Adrenal gland (tissue), 5 donors: ENCODE results near the gene TBC1D30.

Source experiments
- POLR2A ChIP-seq, 2 donors: fragments of 450-650 bp; IDR thresholded peaks; one replicate each; pipeline ENCODE4 v1.6.1; 2017; ENCODE audit warnings: antibody characterized with exemption in 2 of 2, mild to moderate bottlenecking in 2 of 2, moderate library complexity in 1 of 2
- TF ChIP-seq, protein P1 (sequence below), 6 experiments: fragments of 450-650 bp in 4 of 6; fragments of 200-600 bp in 2 of 6; sonication (generic) in 1 of 6; IDR thresholded peaks; 1 replicate in 5 of 6; 2 replicates in 1 of 6; pipeline versions ENCODE4 v1.5.1 to v1.8.0; 2016 to 2021; ENCODE audit warnings: antibody characterized with exemption in 6 of 6, mild to moderate bottlenecking in 2 of 6, moderate library complexity in 1 of 6
- donor health status: DM: no; HTN: no; CAD: no.

DNA sequence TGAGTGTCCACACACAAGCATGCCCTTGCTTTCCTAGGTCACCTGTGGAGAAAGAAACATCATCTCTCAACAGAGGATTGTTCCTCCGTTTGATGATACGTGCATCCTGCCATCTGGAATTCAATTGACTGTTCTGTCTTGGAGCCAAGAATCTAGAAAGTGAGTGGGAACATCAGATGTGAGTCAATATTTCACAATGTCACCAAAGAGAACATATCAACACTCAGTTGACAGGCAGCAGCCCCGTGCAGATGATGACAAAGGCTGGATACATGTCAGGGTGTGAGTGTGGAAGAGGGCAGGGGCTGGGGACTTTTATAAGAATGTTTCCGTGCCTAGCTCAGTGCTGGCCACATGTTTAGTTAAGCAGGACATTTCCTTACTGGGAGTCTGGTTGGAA is 76.1 kb downstream of the TBC1D30 start:
- TF ChIP-seq, protein P1, sequence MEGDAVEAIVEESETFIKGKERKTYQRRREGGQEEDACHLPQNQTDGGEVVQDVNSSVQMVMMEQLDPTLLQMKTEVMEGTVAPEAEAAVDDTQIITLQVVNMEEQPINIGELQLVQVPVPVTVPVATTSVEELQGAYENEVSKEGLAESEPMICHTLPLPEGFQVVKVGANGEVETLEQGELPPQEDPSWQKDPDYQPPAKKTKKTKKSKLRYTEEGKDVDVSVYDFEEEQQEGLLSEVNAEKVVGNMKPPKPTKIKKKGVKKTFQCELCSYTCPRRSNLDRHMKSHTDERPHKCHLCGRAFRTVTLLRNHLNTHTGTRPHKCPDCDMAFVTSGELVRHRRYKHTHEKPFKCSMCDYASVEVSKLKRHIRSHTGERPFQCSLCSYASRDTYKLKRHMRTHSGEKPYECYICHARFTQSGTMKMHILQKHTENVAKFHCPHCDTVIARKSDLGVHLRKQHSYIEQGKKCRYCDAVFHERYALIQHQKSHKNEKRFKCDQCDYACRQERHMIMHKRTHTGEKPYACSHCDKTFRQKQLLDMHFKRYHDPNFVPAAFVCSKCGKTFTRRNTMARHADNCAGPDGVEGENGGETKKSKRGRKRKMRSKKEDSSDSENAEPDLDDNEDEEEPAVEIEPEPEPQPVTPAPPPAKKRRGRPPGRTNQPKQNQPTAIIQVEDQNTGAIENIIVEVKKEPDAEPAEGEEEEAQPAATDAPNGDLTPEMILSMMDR (IDR thresholded peaks at IDR 0.05), result no peak
- TF ChIP-seq POLR2A (IDR thresholded peaks at IDR 0.05), result no peak
